ENCODE results near the gene CEP350. TPM values are rescaled to one million over a fixed set of nuclear protein-coding genes. Genes with fewer than 3 reads are reported as not detected.

The CEP350 gene
- total and polyA plus RNA-seq, 2 of the 13 experiments (the other 11 are each of a cell fraction or from before 2014, with no cell fraction given), result 7.6 to 35.9 TPM

DNA sequence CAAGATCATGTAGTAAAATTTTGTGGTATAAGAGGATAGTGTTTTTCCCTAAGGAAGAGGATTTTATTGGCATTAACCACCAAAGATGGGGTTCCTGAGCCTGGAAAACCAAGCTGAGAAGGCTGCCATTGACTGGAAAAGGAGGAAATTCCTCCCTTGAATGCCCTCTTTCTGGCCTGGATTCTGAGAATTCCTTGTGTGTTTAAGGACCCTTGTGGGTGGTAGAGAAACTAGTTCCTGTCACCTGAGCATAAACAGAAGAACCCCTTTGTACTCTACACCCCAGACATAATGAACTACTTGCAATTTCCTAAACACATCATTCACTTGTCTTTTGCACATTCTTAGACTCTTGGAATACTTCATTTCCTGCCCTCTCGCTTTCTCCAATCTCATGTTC lies 33.1 kb upstream of the CEP350 start (continued):
- TF ChIP-seq, protein P1, sequence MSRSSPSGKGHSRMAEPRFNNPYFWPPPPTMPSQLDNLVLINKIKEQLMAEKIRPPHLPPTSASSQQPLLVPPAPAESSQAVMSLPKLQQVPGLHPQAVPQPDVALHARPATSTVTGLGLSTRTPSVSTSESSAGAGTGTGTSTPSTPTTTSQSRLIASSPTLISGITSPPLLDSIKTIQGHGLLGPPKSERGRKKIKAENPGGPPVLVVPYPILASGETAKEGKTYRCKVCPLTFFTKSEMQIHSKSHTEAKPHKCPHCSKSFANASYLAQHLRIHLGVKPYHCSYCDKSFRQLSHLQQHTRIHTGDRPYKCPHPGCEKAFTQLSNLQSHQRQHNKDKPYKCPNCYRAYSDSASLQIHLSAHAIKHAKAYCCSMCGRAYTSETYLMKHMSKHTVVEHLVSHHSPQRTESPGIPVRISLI (CRISPR knock-in tag; IDR thresholded peaks at IDR 0.05; ENCODE audit: borderline replicate concordance), result no peak
- no peak for TF ChIP-seq NRL (CRISPR knock-in tag; IDR thresholded peaks at IDR 0.05; ENCODE audit: borderline replicate concordance)

DNA sequence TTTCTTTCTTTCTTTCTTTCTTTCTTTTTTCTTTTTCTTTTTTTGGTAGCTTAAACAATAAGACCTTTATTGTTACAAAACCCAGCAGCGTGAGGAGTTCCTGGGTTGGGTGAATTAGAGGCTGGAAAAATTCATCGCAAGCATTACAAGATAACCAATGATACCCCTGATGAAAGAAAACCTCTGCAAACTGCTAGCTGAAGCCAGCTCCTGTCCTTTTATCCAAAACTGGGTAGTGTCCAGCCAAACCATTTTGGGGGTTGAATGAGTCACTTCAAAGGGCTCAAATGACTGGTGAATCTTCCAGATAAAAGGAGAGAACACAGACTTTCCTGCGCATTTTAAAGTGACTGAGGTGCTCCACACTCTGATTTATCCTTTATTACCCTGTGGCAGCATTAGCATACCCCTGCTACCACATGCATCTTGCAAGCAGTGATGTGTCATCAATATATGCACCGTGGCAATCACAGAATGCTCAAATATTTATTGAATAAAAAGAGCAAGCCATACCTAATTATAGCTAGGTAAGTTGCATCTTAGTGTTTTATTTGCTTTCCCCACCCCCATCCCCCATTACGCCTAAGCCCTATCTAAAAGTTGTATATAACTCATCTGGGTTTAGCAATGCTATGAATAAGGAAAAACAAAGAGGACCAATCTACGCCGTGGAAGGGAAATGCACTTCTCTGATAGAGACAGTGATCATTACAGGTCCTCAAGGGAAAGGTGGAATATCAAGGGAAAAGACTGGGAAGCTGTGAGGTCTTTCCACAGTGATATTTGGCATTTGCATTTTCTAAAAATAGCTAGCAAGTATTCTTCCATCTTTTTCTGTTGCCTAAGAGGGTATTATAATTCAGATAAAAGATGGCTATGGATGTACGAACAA lies 32.4 kb upstream of the CEP350 start:
- BruUV-seq (replicated peaks), result no TSS peak
- DNase-seq (ENCODE audit: low spot score) (no peak), ATAC-seq (no peak), FAIRE-seq (no peak)
- H4K20me1 ChIP-seq (ENCODE audit: insufficient read depth, low read length), result no peaks in the 10 kb centered on the region
- in situ Hi-C loops (cut with HindIII; ENCODE audit: extremely low pct_ligation_motif_present, low pct_unique_long_range_greater_than_20kb) (no loop called here), intact Hi-C loops (cut with micrococcal nuclease; ENCODE audit: unreplicated experiment) (no loop called here)
- POLR2A ChIA-PET, result interaction anchor here (1.4 kb wide), 1 partner anchor 40 kb away, joined by 4 read pairs; the partner anchor contains the start of gene TOR1AIP1
- H3K4me2 ChIP-seq (ENCODE audit: low read depth, low read length), result no peak overlapping the region
- WGBS (ENCODE audit: low lambda C conversion rate), result 97% methylated on average over 8 of the region's 8 CpGs
- no peak overlapping the region for H3K9ac ChIP-seq (ENCODE audit: insufficient read depth, low read depth, low read length)
- no peak overlapping the region for H3K27ac ChIP-seq (ENCODE audit: extremely low read length, insufficient read depth, low read length)
- H3K9me3 ChIP-seq (ENCODE audit: low read length), result no peaks in the 10 kb centered on the region
- H2AFZ ChIP-seq (ENCODE audit: low read length), result no peak overlapping the region
- no peaks in the 10 kb centered on the region for H3K4me1 ChIP-seq (ENCODE audit: insufficient read depth, low read length)
- CTCF ChIA-PET (ENCODE audit: low intra/inter-chr PET ratio, low total read pairs), result no interaction called here
- no peaks in the 10 kb centered on the region; a peak in 1 of 5 replicates for H3K27me3 ChIP-seq (ENCODE audit: control insufficient read depth in 1 of 2, insufficient read depth in 2 of 2, low read length in 2 of 2)
- no peaks in the 10 kb centered on the region for H3K79me2 ChIP-seq (ENCODE audit: insufficient read depth, low read length)
- H3K36me3 ChIP-seq (replicated peaks in 1 of 2; ENCODE audit: control insufficient read depth in 1 of 2, insufficient read depth in 2 of 2, low read length in 2 of 2), result peaks cover 10 to 25% of the 10 kb centered on the region in 2 experiments
- no peak overlapping the region for H3K4me3 ChIP-seq (replicated peaks in 1 of 3; ENCODE audit: insufficient read depth in 1 of 3, low read depth in 2 of 3, low read length in 3 of 3)
- TF ChIP-seq HOXA3 (CRISPR knock-in tag; IDR thresholded peaks at IDR 0.05) (no peak), ZNF230 (CRISPR knock-in tag; IDR thresholded peaks at IDR 0.05) (no peak), BHLHE40 (IDR thresholded peaks at IDR 0.05; ENCODE audit: low read length) (no peak), KDM4B (CRISPR knock-in tag; IDR thresholded peaks at IDR 0.05) (no peak), RFXAP (CRISPR knock-in tag; IDR thresholded peaks at IDR 0.05; ENCODE audit: borderline replicate concordance) (no peak), NFE2L2 (IDR thresholded peaks at IDR 0.05; ENCODE audit: low read length) (no peak), ZNF660 (CRISPR knock-in tag; IDR thresholded peaks at IDR 0.05; ENCODE audit: borderline replicate concordance, low read depth) (no peak), JARID2 (CRISPR knock-in tag; IDR thresholded peaks at IDR 0.05; ENCODE audit: insufficient replicate concordance) (no peak), SALL2 (CRISPR knock-in tag; IDR thresholded peaks at IDR 0.05) (no peak), ZSCAN25 (CRISPR knock-in tag; IDR thresholded peaks at IDR 0.05) (no peak), DPF2 (CRISPR knock-in tag; IDR thresholded peaks at IDR 0.05; ENCODE audit: borderline replicate concordance, low read depth) (no peak), IKZF1 (IDR thresholded peaks at IDR 0.05) (no peak), ZNF530 (CRISPR knock-in tag; IDR thresholded peaks at IDR 0.05; ENCODE audit: low read depth) (no peak), NFKB2 (CRISPR knock-in tag; IDR thresholded peaks at IDR 0.05; ENCODE audit: borderline replicate concordance) (no peak), NFYC (CRISPR knock-in tag; IDR thresholded peaks at IDR 0.05) (no peak)
- TF ChIP-seq, protein P2, sequence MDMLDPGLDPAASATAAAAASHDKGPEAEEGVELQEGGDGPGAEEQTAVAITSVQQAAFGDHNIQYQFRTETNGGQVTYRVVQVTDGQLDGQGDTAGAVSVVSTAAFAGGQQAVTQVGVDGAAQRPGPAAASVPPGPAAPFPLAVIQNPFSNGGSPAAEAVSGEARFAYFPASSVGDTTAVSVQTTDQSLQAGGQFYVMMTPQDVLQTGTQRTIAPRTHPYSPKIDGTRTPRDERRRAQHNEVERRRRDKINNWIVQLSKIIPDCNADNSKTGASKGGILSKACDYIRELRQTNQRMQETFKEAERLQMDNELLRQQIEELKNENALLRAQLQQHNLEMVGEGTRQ (IDR thresholded peaks at IDR 0.05; ENCODE audit: low read depth, low read length), result no peak
- TF ChIP-seq, protein P2 (CRISPR knock-in tag; IDR thresholded peaks at IDR 0.05; ENCODE audit: borderline replicate concordance), result no peak
- TF ChIP-seq, protein P3, sequence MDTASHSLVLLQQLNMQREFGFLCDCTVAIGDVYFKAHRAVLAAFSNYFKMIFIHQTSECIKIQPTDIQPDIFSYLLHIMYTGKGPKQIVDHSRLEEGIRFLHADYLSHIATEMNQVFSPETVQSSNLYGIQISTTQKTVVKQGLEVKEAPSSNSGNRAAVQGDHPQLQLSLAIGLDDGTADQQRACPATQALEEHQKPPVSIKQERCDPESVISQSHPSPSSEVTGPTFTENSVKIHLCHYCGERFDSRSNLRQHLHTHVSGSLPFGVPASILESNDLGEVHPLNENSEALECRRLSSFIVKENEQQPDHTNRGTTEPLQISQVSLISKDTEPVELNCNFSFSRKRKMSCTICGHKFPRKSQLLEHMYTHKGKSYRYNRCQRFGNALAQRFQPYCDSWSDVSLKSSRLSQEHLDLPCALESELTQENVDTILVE (CRISPR knock-in tag; IDR thresholded peaks at IDR 0.05), result no peak
